ENCODE results near the gene HAUS7.

GRCh38 chrX:153462291-153462690, 8.1 kb downstream of the HAUS7 start:
- no peak for TF ChIP-seq CTCF (IDR thresholded peaks at IDR 0.05 in 2 of 3, conservative IDR thresholded peaks at IDR 0.05 in 1 of 3; ENCODE audit: borderline replicate concordance in 1 of 3, insufficient read depth in 1 of 3, low read depth in 2 of 3, low read length in 2 of 3)
- TF ChIP-seq RAD21 (IDR thresholded peaks at IDR 0.05; ENCODE audit: low read depth), result no peak
- TF ChIP-seq EZH2phosphoT487 (IDR thresholded peaks at IDR 0.05; ENCODE audit: borderline replicate concordance), result no peak
- no peak for TF ChIP-seq SP1 (IDR thresholded peaks at IDR 0.05; ENCODE audit: low read depth)
- no peak for TF ChIP-seq TCF7L2 (IDR thresholded peaks at IDR 0.05; ENCODE audit: borderline replicate concordance, extremely low read depth, insufficient read depth, insufficient read length)
- TF ChIP-seq YY1 (IDR thresholded peaks at IDR 0.05; ENCODE audit: extremely low read depth, insufficient replicate concordance, low read depth, low read length), result no peak
- no peak for TF ChIP-seq REST (IDR thresholded peaks at IDR 0.05; ENCODE audit: low read depth)
- no peak for TF ChIP-seq POLR2A (IDR thresholded peaks at IDR 0.05; ENCODE audit: borderline replicate concordance, extremely low read depth, insufficient read depth, insufficient read length)
- TF ChIP-seq ZNF274 (IDR thresholded peaks at IDR 0.05; ENCODE audit: low read depth, low read length), result no peak
- no peak for TF ChIP-seq EZH2 (IDR thresholded peaks at IDR 0.05)
- no peak for TF ChIP-seq POLR2AphosphoS5 (IDR thresholded peaks at IDR 0.05; ENCODE audit: low read depth, low read length)
- no peak for TF ChIP-seq ELF1 (IDR thresholded peaks at IDR 0.05; ENCODE audit: borderline replicate concordance, low read depth)
- TF ChIP-seq ZFX (IDR thresholded peaks at IDR 0.05), result no peak
- no peak for TF ChIP-seq SIN3A (IDR thresholded peaks at IDR 0.05; ENCODE audit: low read depth)

Data from HCT116 (cell line).